ENCODE measurements around the gene PAPOLG.
A peak's percentile ranks its signal among the peaks of the same experiment; 100 is the strongest.

Gene PAPOLG

GRCh38 chr2:60844105-60844504, 88.0 kb downstream of the PAPOLG start:
- Mint-ChIP-seq H3K4me1 (peaks cover 58% of the 10 kb centered on the region), H3K27ac (peak overlapping the region; percentile 24), H3K9me3 (peaks cover 5% of the 10 kb centered on the region), H3K4me3 (peak overlapping the region; percentile 1), H3K36me3 (ENCODE audit: low read depth) (no peaks in the 10 kb centered on the region), H3K27me3 (no peaks in the 10 kb centered on the region)
- ATAC-seq (peak; percentile 86), DNase-seq (no peak)

DNA sequence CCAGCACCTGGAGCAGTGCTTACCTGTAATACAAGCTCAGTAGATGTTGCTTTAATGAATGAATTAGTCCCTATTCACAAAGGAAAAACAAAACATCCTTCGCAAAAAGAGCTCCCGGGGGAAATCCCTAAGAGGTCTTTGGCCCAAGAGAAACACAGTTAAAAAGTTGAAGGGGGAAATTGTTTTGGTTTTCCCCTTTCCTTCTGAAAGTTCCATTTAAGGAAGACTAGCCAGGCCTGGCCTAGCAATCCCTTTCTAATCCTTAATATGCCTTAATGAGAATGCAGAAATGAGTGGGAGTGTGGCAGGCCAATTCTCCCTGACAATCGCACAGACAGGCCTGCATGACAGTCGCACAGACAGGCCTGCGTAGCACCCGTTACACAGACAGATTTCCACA, 91.8 kb downstream of the PAPOLG start:
- Mint-ChIP-seq H3K27me3 (no peaks in the 10 kb centered on the region), H3K9me3 (peaks cover 5% of the 10 kb centered on the region), H3K4me1 (peaks cover 31% of the 10 kb centered on the region)

More for the DNA sequence above, 91.8 kb downstream of the PAPOLG start:
- DNase-seq (no peak), ATAC-seq (no peak)
- H3K4me3 Mint-ChIP-seq = no peak overlapping the region
- H3K27ac Mint-ChIP-seq = peak overlapping the region; percentile 32
- H3K36me3 Mint-ChIP-seq (ENCODE audit: low read depth) = no peaks in the 10 kb centered on the region

Data from activated naive CD8-positive, alpha-beta T cell treated with anti-CD3 and anti-CD28 coated beads, Interleukin-2, amount 50 U/mL, for 24 hours (primary cell).